ENCODE data around the gene KRTAP10-11.
"Not testable (repeated sequence)": the region's sequence is repeated elsewhere in the genome, so short reads cannot be mapped to it uniquely, and the experiment has no call there.

The KRTAP10-11 gene

DNA sequence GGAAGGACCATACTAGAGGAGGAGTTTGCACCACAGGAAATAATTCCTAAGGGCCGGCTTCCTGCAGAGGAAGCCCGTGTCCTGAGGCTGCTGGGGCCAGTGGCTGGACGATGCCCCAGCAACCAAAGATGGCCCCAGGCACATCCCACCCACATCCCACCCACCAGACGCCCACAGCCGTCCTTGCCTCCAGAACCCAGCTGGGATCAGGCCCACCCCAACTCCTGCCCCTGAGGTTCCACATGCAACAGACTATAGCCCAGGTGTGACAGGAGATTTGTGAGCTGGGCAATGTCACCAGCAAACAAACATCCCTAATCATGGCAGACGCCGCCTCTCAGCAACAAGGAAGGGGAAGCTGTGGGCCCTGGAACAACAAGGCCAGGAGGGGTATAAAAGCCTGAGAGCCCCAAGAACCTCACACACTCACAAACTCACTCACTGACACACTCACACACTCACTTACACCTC lies 19.5 kb upstream of the KRTAP10-11 start, which contains the start of gene KRTAP10-9:
Gene KRTAP10-9, plus strand, starts transcription at position 421 of the 471 bp plus-strand sequence. CDS start 79 bp downstream, outside the sequence.
- H3K36me3 ChIP-seq (ENCODE audit: control insufficient read depth, insufficient read depth, low read length) = no peaks in the 10 kb centered on the region
- no peaks in the 10 kb centered on the region for H3K4me1 ChIP-seq
- no peak within 1 kb of the TSS for H3K27ac ChIP-seq
- H3K9ac ChIP-seq = no peak within 1 kb of the TSS
- H2AFZ ChIP-seq = no peak within 1 kb of the TSS
- no peaks in the 10 kb centered on the region for H3K27me3 ChIP-seq (ENCODE audit: control insufficient read depth, insufficient read depth, low read length)
- no peaks in the 10 kb centered on the region for H3K79me2 ChIP-seq
- no peaks in the 10 kb centered on the region for H3K9me3 ChIP-seq (ENCODE audit: control insufficient read depth, low read length)
- H3K4me3 ChIP-seq (ENCODE audit: low read depth, low read length) = no peak within 1 kb of the TSS
- no peak within 1 kb of the TSS for H3K4me2 ChIP-seq (ENCODE audit: low read length)
- no peak for TF ChIP-seq CTCF (IDR thresholded peaks at IDR 0.05)

GRCh38 chr21:44627181-44627822 lies 18.9 kb upstream of the KRTAP10-11 start:
- not testable (repeated sequence) for H3K9me3 ChIP-seq (ENCODE audit: control insufficient read depth, low read length); H3K4me3 ChIP-seq (ENCODE audit: low read depth, low read length); H3K27ac ChIP-seq

DNA sequence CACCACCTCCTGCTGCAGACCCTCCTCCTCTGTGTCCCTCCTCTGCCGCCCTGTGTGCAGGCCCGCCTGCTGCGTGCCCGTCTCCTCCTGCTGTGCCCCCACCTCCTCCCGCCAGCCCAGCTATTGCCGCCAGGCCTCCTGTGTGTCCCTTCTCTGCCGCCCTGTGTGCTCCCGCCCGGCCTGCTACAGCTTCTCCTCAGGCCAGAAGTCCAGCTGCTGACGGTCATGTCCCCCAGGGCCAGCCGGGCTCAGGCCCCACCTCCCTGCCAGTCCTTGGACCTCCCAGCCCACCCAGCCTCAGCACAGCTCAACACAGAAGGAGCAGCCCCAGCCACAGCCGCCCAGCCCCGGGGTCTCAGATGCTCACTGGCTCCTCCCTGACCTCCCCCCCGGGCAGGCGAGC lies 18.4 kb upstream of the KRTAP10-11 start:
- H3K4me3 ChIP-seq (ENCODE audit: low read depth, low read length); H3K4me1 ChIP-seq; H3K9ac ChIP-seq; H3K9me3 ChIP-seq (ENCODE audit: control insufficient read depth, low read length); H3K27ac ChIP-seq; H3K36me3 ChIP-seq (ENCODE audit: control insufficient read depth, insufficient read depth, low read length); H3K4me2 ChIP-seq (ENCODE audit: low read length); H3K79me2 ChIP-seq; H3K27me3 ChIP-seq (ENCODE audit: control insufficient read depth, insufficient read depth, low read length); H2AFZ ChIP-seq: not testable (repeated sequence)

More at GRCh38 chr21:44627181-44627822, 18.9 kb upstream of the KRTAP10-11 start:
- not testable (repeated sequence) for H3K9ac ChIP-seq; H3K27me3 ChIP-seq (ENCODE audit: control insufficient read depth, insufficient read depth, low read length); H3K4me1 ChIP-seq; H3K4me2 ChIP-seq (ENCODE audit: low read length); H2AFZ ChIP-seq; H3K36me3 ChIP-seq (ENCODE audit: control insufficient read depth, insufficient read depth, low read length); H3K79me2 ChIP-seq

DNA sequence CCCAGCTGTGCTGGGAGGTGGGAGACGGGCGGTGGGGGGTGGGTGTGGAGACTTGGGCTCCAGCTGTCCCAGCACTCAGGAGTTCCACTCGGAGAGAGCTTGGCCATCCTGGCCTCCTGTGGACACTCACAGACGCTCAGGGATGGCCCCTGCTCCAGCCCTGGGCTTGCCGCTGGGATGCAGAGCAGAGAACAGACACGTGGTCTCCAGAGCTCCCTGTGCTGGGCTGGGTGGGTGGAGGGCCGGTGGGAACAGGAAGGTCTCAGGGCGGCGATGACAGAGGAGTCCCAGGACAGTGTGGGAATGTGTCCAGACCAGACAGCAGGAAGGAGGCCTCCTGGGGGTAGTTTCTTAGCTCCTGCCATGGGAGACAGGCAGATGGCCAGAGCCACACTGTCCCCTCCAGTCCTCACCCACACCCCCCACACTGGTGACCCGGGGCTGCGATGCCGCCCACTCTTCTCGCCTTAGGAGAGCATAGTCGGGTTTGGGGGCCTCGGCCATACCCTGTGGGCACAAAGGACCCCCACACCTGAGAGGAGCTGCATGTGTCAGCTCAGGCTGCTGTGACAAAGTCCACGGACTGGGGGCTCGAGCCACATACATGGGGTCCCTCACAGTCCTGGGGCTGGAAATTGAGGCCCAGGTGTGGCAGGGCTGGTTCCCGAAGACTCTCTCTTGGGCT lies 17.4 kb upstream of the KRTAP10-11 start:
- no peak overlapping the region for H3K4me3 ChIP-seq (ENCODE audit: low read depth, low read length)

GRCh38 chr21:44630440-44630839 lies 15.8 kb upstream of the KRTAP10-11 start:
- H3K27ac ChIP-seq = no peak overlapping the region
- no peaks in the 10 kb centered on the region for H3K27me3 ChIP-seq (ENCODE audit: control insufficient read depth, insufficient read depth, low read length)
- no peak overlapping the region for H3K4me3 ChIP-seq (ENCODE audit: low read depth, low read length)
- H3K4me2 ChIP-seq (ENCODE audit: low read length) = no peak overlapping the region
- no peak for TF ChIP-seq CTCF (IDR thresholded peaks at IDR 0.05)
- H3K36me3 ChIP-seq (ENCODE audit: control insufficient read depth, insufficient read depth, low read length) = no peaks in the 10 kb centered on the region
- H3K79me2 ChIP-seq = no peaks in the 10 kb centered on the region
- no peak overlapping the region for H2AFZ ChIP-seq
- no peak overlapping the region for H3K9ac ChIP-seq
- no peaks in the 10 kb centered on the region for H3K9me3 ChIP-seq (ENCODE audit: control insufficient read depth, low read length)
- no peaks in the 10 kb centered on the region for H3K4me1 ChIP-seq

More for the DNA sequence above, 17.4 kb upstream of the KRTAP10-11 start:
- H2AFZ ChIP-seq = no peak overlapping the region
- H3K27me3 ChIP-seq (ENCODE audit: control insufficient read depth, insufficient read depth, low read length) = no peaks in the 10 kb centered on the region
- no peaks in the 10 kb centered on the region for H3K4me1 ChIP-seq
- TF ChIP-seq CTCF (IDR thresholded peaks at IDR 0.05) = no peak
- no peaks in the 10 kb centered on the region for H3K36me3 ChIP-seq (ENCODE audit: control insufficient read depth, insufficient read depth, low read length)
- no peak overlapping the region for H3K4me2 ChIP-seq (ENCODE audit: low read length)
- H3K9me3 ChIP-seq (ENCODE audit: control insufficient read depth, low read length) = no peaks in the 10 kb centered on the region
- no peaks in the 10 kb centered on the region for H3K79me2 ChIP-seq
- no peak overlapping the region for H3K9ac ChIP-seq
- no peak overlapping the region for H3K27ac ChIP-seq

Measured in parathyroid adenoma (tissue), 2 donors.